IPS-20b (cell line): ENCODE data around the gene NUDT5.
"Not testable (repeated sequence)": the region's sequence is repeated elsewhere in the genome, so short reads cannot be mapped to it uniquely, and the experiment has no call there.

Experiments
- H3K27ac ChIP-seq: one replicate; pipeline ENCODE4 v1.5.1; 2013; ENCODE audit warnings: low read length
- H3K27me3 ChIP-seq: 2 replicates; pipeline ENCODE4 v1.6.1; 2013; ENCODE audit warnings: mild to moderate bottlenecking, low read length, inconsistent platforms; ENCODE audit not compliant: insufficient read depth
- H3K36me3 ChIP-seq: 2 replicates; pipeline ENCODE4 v1.6.1; 2013; ENCODE audit warnings: low read depth, mild to moderate bottlenecking, inconsistent platforms, low read length, moderate library complexity; ENCODE audit not compliant: insufficient read depth
- H3K4me1 ChIP-seq: 2 replicates; pipeline ENCODE4 v1.6.1; 2013; ENCODE audit warnings: mild to moderate bottlenecking, control low read depth, inconsistent platforms, low read length, moderate library complexity; ENCODE audit not compliant: insufficient read depth
- H3K4me3 ChIP-seq: 2 replicates; pipeline ENCODE4 v1.5.1; 2013; ENCODE audit warnings: mild to moderate bottlenecking, low read length, inconsistent platforms
- H3K9ac ChIP-seq: 2 replicates; pipeline ENCODE4 v1.6.1; 2013; ENCODE audit warnings: low read depth, mild to moderate bottlenecking, inconsistent platforms, low read length, moderate library complexity
- H3K9me3 ChIP-seq: 2 replicates; pipeline ENCODE4 v1.6.1; 2013; ENCODE audit warnings: mild to moderate bottlenecking, low read depth, low read length, inconsistent platforms; ENCODE audit not compliant: insufficient read depth

Gene NUDT5

GRCh38 chr10:12181065-12181775 is 14.5 kb downstream of the NUDT5 start:
- Histone ChIP-seq H3K4me1 (peaks cover 29% of the 10 kb centered on the region), H3K36me3 (peaks cover 64% of the 10 kb centered on the region), H3K9ac (peak overlapping the region; percentile 43; the same call in 1 of the 2 replicates), H3K27ac (no peak overlapping the region), H3K9me3 (no peaks in the 10 kb centered on the region), H3K27me3 (no peaks in the 10 kb centered on the region), H3K4me3 (no peak overlapping the region)

GRCh38 chr10:12180221-12180974 is 15.3 kb downstream of the NUDT5 start:
- H3K9ac ChIP-seq: peak overlapping the region; percentile 67; the same call in 1 of the 2 replicates
- H3K4me3 ChIP-seq: peak overlapping the region; percentile 50
- H3K4me1 ChIP-seq: peaks cover 29% of the 10 kb centered on the region
- no peaks in the 10 kb centered on the region for H3K9me3 ChIP-seq
- peak overlapping the region; percentile 86 for H3K27ac ChIP-seq
- no peaks in the 10 kb centered on the region for H3K27me3 ChIP-seq
- peaks cover 58% of the 10 kb centered on the region for H3K36me3 ChIP-seq

DNA sequence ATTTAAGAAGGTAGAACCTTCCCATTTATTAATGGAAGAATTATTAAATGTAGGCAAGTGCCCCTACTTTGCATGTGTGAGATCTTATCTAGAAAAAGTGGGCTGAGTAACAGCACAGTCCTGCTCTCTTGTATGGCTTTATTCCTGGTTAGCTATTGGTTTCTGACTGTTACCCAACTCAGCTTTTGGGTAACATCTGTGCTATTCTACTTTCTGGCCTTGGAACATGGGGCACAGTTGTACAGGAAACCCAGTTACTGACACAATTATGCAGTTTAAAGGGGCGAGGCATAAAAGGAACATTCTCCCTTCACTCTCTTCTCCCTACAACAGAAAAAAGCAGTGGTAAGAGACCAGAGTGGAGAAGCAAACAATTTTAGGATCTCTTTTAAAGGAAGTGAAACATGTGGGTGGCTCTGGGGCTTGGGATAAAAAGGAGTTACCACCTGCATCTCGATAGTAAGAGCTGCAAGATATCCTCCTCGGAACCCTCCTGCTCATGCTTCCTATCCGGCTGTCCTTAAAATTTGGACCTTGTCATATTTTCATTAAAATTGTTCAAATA is 16.0 kb downstream of the NUDT5 start:
- H3K9me3 ChIP-seq: no peaks in the 10 kb centered on the region
- H3K4me3 ChIP-seq: no peak overlapping the region
- peak overlapping the region; percentile 16 for H3K27ac ChIP-seq
- H3K4me1 ChIP-seq: peaks cover 29% of the 10 kb centered on the region
- peak overlapping the region; percentile 67; the same call in 1 of the 2 replicates for H3K9ac ChIP-seq
- no peaks in the 10 kb centered on the region for H3K27me3 ChIP-seq
- peaks cover 54% of the 10 kb centered on the region for H3K36me3 ChIP-seq

DNA sequence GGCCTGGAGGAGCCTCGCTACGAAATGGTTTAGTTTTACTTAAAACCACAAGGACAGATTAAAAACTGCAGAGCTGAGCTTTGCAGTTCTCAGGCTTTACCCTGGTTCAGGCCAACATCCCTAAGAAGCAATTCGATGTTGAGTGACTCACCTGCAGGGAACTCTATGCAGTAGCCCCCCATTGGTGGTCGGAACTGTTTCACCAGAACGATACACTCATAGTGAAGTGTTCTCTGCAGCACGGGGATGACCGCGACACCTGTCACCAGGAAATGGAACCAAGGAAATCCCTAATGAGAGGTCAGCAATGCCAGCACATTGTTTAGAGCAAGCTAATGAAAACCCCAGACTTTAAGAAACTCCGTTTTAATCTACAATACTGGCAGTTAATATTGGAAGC is 18.0 kb downstream of the NUDT5 start:
- peaks cover 62% of the 10 kb centered on the region for H3K36me3 ChIP-seq
- H3K27ac ChIP-seq: no peak overlapping the region
- H3K9ac ChIP-seq: no peak overlapping the region
- H3K4me1 ChIP-seq: peaks cover 29% of the 10 kb centered on the region
- H3K27me3 ChIP-seq: no peaks in the 10 kb centered on the region
- H3K9me3 ChIP-seq: no peaks in the 10 kb centered on the region
- H3K4me3 ChIP-seq: no peak overlapping the region

- H3K9me3 ChIP-seq, H3K27ac ChIP-seq, H3K4me3 ChIP-seq, H3K9ac ChIP-seq, H3K27me3 ChIP-seq, H3K4me1 ChIP-seq: not testable (repeated sequence)
- peaks cover 85% of the 10 kb centered on the region for H3K36me3 ChIP-seq
These were observed 24.2 kb downstream of the NUDT5 start for GRCh38 chr10:12171512-12171911.

DNA sequence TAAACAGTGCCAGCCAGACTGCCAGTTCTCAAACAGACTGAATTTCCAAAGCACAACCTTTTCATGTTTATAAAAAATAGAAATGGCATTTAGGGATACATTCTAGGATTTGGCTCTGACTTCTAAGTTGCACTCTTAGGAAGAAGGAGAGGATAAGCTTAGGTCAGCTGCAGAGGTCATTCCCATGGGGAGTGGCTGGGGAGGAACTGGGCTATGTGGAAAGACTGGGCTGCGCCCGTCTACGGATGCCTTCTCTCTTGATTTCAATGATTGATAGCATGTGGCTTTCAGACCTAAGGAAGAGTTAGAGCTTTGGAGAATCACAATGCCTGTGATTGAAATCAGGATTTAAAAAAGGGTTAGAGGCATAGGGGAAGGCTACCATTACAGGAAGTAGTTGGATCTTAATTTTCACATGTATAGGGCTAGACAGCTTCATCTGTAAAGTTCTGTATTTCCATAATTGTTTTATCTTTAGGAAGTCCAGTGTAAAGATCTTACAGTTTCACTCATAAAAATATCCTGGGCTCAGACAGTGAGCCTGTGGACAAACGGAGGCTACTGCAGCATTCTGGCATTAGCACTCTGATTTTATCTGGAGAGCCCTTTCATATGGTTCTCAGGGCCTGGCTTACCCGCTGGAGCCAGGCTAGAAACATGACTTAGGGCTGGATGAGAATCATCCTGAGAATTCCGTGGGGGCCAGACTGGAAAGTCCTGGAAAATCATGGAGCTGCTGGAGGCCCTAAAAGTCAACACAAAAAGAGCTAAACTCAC is 29.5 kb downstream of the NUDT5 start:
- peaks cover 90% of the 10 kb centered on the region for H3K36me3 ChIP-seq
- no peak overlapping the region for H3K9ac ChIP-seq
- no peaks in the 10 kb centered on the region for H3K9me3 ChIP-seq

DNA sequence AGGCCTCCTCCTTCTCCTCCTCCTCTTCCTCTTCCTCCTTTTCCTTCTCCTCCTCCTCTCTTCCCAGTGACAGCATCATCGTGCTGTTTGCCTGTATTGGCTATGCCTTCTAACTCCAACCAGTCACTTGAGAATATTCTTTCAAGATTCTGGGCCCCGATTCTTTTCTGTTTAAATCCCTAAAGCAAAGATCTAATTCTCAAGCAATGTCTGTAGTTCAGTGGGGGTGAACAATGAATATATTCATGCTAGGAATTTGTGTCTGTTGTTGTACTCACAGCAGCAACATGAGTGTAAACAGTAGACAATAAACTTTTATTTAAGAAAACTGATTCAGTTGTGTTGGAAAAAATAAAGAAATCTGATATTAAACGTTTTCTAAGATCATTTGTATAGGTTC is 30.7 kb downstream of the NUDT5 start:
- peaks cover 86% of the 10 kb centered on the region for H3K36me3 ChIP-seq

More for the DNA sequence above, 29.5 kb downstream of the NUDT5 start:
- H3K27me3 ChIP-seq: no peaks in the 10 kb centered on the region
- H3K4me3 ChIP-seq: no peak overlapping the region
- H3K27ac ChIP-seq: no peak overlapping the region
- no peaks in the 10 kb centered on the region for H3K4me1 ChIP-seq

GRCh38 chr10:12164085-12164484 is 31.6 kb downstream of the NUDT5 start:
- peaks cover 83% of the 10 kb centered on the region for H3K36me3 ChIP-seq
- no peak overlapping the region for H3K9ac ChIP-seq
- no peak overlapping the region for H3K4me3 ChIP-seq
- H3K27ac ChIP-seq: no peak overlapping the region
- no peaks in the 10 kb centered on the region for H3K9me3 ChIP-seq
- H3K4me1 ChIP-seq: no peaks in the 10 kb centered on the region
- H3K27me3 ChIP-seq: no peaks in the 10 kb centered on the region

More for the DNA sequence above, 30.7 kb downstream of the NUDT5 start:
- H3K9me3 ChIP-seq: no peaks in the 10 kb centered on the region
- H3K9ac ChIP-seq: no peak overlapping the region
- H3K4me3 ChIP-seq: no peak overlapping the region
- no peaks in the 10 kb centered on the region for H3K4me1 ChIP-seq
- H3K27me3 ChIP-seq: no peaks in the 10 kb centered on the region
- no peak overlapping the region for H3K27ac ChIP-seq

- H3K27me3 ChIP-seq: no peaks in the 10 kb centered on the region
These were observed 32.8 kb downstream of the NUDT5 start for GRCh38 chr10:12162927-12163326.

GRCh38 chr10:12160664-12161063 is 35.0 kb downstream of the NUDT5 start:
- H3K9me3 ChIP-seq: no peaks in the 10 kb centered on the region
- H3K4me3 ChIP-seq: no peak overlapping the region
- no peak overlapping the region for H3K9ac ChIP-seq
- H3K27me3 ChIP-seq: no peaks in the 10 kb centered on the region
- H3K4me1 ChIP-seq: no peaks in the 10 kb centered on the region
- no peak overlapping the region for H3K27ac ChIP-seq
- peaks cover 70% of the 10 kb centered on the region for H3K36me3 ChIP-seq

More at GRCh38 chr10:12162927-12163326, 32.8 kb downstream of the NUDT5 start:
- Histone ChIP-seq H3K4me1 (no peaks in the 10 kb centered on the region), H3K27ac (no peak overlapping the region), H3K4me3 (no peak overlapping the region), H3K9me3 (no peaks in the 10 kb centered on the region), H3K9ac (no peak overlapping the region), H3K36me3 (peaks cover 83% of the 10 kb centered on the region)

- Histone ChIP-seq H3K9ac (no peak overlapping the region), H3K27ac (no peak overlapping the region), H3K36me3 (peaks cover 49% of the 10 kb centered on the region), H3K9me3 (no peaks in the 10 kb centered on the region), H3K27me3 (no peaks in the 10 kb centered on the region), H3K4me1 (no peaks in the 10 kb centered on the region), H3K4me3 (no peak overlapping the region)
These were observed 37.6 kb downstream of the NUDT5 start for GRCh38 chr10:12158111-12158510.
